Measurements from ENCODE around the gene CRB2. TPM values are rescaled to one million over a fixed set of nuclear protein-coding genes. Genes with fewer than 3 reads are reported as not detected.
A peak's percentile ranks its signal among the peaks of the same experiment; 100 is the strongest.

The CRB2 gene
- total and polyA plus RNA-seq, 2 donors (not counting 1 experiment from before 2014, with no cell fraction given): 1.4 to 2.4 TPM

DNA sequence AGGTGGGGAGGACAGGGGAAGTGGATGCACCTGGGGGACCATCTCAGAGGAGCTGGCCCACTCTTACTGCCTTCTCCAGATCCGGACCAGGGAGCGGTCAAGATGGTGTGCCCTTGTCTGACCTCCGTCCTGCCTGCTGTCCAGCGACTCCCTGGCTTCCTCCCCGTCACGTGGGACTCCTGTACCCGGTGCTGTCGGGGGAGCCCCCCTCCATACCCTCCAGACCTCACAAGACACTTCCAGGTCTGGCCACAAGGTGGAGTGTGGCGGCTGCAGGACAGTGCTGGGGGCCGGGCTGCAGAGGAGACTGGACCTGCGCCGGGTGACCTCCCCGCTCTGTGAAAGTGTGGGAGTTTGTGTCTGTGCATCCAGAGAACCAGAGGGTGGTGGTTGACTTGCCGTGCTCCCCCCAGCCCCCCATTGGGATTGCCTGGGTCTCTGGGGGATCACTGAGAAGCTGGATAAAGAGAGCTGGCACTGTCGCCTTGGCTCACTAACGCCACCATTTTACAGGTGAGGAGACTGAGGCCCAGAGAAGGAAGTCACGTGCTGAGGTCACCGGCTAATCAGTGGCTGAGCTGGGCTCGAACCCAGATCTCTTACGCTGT lies 1.9 kb upstream of the CRB2 start:
- ATAC-seq (ENCODE audit: low read depth) (peak; percentile 77), DNase-seq (peak; percentile 71)
- peak overlapping the region; percentile 37 for H3K4me3 Mint-ChIP-seq
- Histone ChIP-seq H3K9me3 (ENCODE audit: control extremely low read depth in 1 of 3, control insufficient read depth in 2 of 3, insufficient read depth in 1 of 3, low read length in 2 of 3) (no peaks in the 10 kb centered on the region), H3K4me1 (ENCODE audit: control insufficient read depth in 2 of 2, insufficient read depth in 2 of 2, low read length in 2 of 2) (peaks cover 13 to 21% of the 10 kb centered on the region in 2 donors), H3K4me3 (ENCODE audit: control extremely low read depth in 1 of 5, extremely low read depth in 1 of 5, insufficient read depth in 1 of 5, low read depth in 2 of 5, low read length in 4 of 5) (no peak overlapping the region), H2AFZ (ENCODE audit: insufficient read depth, low read depth, low read length, poor library complexity, severe bottlenecking) (peak overlapping the region; percentile 18), H3K27me3 (replicated peaks in 1 of 4; ENCODE audit: control extremely low read depth in 1 of 4, control insufficient read depth in 3 of 4, insufficient read depth in 4 of 4, low read length in 3 of 4) (peaks cover 0 to 4% (median 0%) of the 10 kb centered on the region in 4 experiments), H3K36me3 (replicated peaks in 1 of 2; ENCODE audit: control extremely low read depth in 1 of 2, control insufficient read depth in 1 of 2, extremely low read depth in 1 of 2, insufficient read depth in 2 of 2, low read length in 1 of 2) (no peaks in the 10 kb centered on the region), H3K27ac (ENCODE audit: low read length in 2 of 2) (no peak overlapping the region), H3K79me2 (ENCODE audit: control insufficient read depth, insufficient read depth, low read length) (peaks cover 5% of the 10 kb centered on the region), H4K20me1 (ENCODE audit: control insufficient read depth, insufficient read depth, low read length, poor library complexity, severe bottlenecking) (no peaks in the 10 kb centered on the region), H3K4me2 (replicated peaks; ENCODE audit: low read depth, low read length, poor library complexity, severe bottlenecking) (peak overlapping the region; percentile 52), H3K9ac (ENCODE audit: low read length) (no peak overlapping the region)
- no peaks in the 10 kb centered on the region for H3K9me3 Mint-ChIP-seq (ENCODE audit: insufficient read depth)
- TF ChIP-seq, protein P1, sequence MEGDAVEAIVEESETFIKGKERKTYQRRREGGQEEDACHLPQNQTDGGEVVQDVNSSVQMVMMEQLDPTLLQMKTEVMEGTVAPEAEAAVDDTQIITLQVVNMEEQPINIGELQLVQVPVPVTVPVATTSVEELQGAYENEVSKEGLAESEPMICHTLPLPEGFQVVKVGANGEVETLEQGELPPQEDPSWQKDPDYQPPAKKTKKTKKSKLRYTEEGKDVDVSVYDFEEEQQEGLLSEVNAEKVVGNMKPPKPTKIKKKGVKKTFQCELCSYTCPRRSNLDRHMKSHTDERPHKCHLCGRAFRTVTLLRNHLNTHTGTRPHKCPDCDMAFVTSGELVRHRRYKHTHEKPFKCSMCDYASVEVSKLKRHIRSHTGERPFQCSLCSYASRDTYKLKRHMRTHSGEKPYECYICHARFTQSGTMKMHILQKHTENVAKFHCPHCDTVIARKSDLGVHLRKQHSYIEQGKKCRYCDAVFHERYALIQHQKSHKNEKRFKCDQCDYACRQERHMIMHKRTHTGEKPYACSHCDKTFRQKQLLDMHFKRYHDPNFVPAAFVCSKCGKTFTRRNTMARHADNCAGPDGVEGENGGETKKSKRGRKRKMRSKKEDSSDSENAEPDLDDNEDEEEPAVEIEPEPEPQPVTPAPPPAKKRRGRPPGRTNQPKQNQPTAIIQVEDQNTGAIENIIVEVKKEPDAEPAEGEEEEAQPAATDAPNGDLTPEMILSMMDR (IDR thresholded peaks at IDR 0.05): peak; percentile 84
- no peak for TF ChIP-seq EZH2 (IDR thresholded peaks at IDR 0.05; ENCODE audit: borderline replicate concordance, insufficient read depth, low read depth, low read length, poor library complexity, severe bottlenecking)
- H3K27ac Mint-ChIP-seq: no peak overlapping the region
- intact Hi-C loops (cut with micrococcal nuclease): loop anchor here (1.0 to 10.0 kb wide), 3 partner anchors 31 to 359 kb away; no protein-coding TSS in a partner anchor
- ChIA-PET CTCF (interaction anchor here (0.6 to 8.3 kb wide), 27 partner anchors 8 to 855 kb away, joined by 3 to 214 read pairs (median 3); no protein-coding TSS in a partner anchor), POLR2A (interaction anchor here (0.7 kb wide), 1 partner anchor 419 kb away, joined by 3 read pairs; no protein-coding TSS in a partner anchor)
- peaks cover 26% of the 10 kb centered on the region for H3K4me1 Mint-ChIP-seq
- peaks cover 4% of the 10 kb centered on the region for H3K27me3 Mint-ChIP-seq
- WGBS (ENCODE audit: insufficient coverage): 25% methylated on average over 19 of the region's 20 CpGs
